Activated CD8-positive, alpha-beta memory T cell treated with anti-CD3 and anti-CD28 coated beads, Interleukin-2, amount 10 ng/mL, durations not matched to agents 7 days and 5 days (primary cell): Measurements from ENCODE around the gene FREM2. TPM values are rescaled to one million over a fixed set of nuclear protein-coding genes. Genes with fewer than 3 reads are reported as not detected.

Experiments used
- ATAC-seq: fragments of 150-1000 bp; cut with Tn5 transposase; one replicate; pipeline ENCODE4 v1.10.0; 2021; ENCODE audit warnings: moderate library complexity
- CTCF ChIA-PET: fragments of 350-600 bp; sonication (Branson Sonifier 250); formaldehyde crosslinking; loops from one replicate; lab custom pipeline; 2021; ENCODE audit warnings: antibody characterized with exemption; lab: Charles Lee
- DNase-seq: peaks from one replicate; pipeline ENCODE4 v3.0.0-alpha.2; 2020
- H3K27ac Mint-ChIP-seq: one replicate; pipeline ENCODE4 v1.8.0; 2021; ENCODE audit warnings: mild to moderate bottlenecking, mixed read lengths
- H3K27me3 Mint-ChIP-seq: one replicate; pipeline ENCODE4 v1.8.0; 2021; ENCODE audit warnings: mixed read lengths
- H3K36me3 Mint-ChIP-seq: one replicate; pipeline ENCODE4 v1.8.0; 2021; ENCODE audit warnings: mild to moderate bottlenecking, mixed read lengths
- H3K4me1 Mint-ChIP-seq: one replicate; pipeline ENCODE4 v1.8.0; 2021; ENCODE audit warnings: mixed read lengths
- H3K4me3 Mint-ChIP-seq: one replicate; pipeline ENCODE4 v1.8.0; 2021; ENCODE audit warnings: mild to moderate bottlenecking, moderate library complexity, mixed read lengths
- H3K9me3 Mint-ChIP-seq: one replicate; pipeline ENCODE4 v1.8.0; 2022; ENCODE audit warnings: low read depth, mixed read lengths
- total RNA-seq, 2 experiments: library from RNA; stranded (reverse); gene quantifications; one replicate each; pipeline ENCODE4 v1.2.3, GENCODE V29; 2021

FREM2 gene
- under 1 TPM in 1 of 2 experiments, not detected in 1; 0.23 TPM for total RNA-seq

- Mint-ChIP-seq H3K27ac (no peak within 1 kb of the TSS), H3K27me3 (peaks cover 35% of the 10 kb centered on the region), H3K4me3 (no peak within 1 kb of the TSS), H3K4me1 (no peaks in the 10 kb centered on the region), H3K36me3 (no peaks in the 10 kb centered on the region), H3K9me3 (no peaks in the 10 kb centered on the region)
- ATAC-seq (no peak), DNase-seq (no peak)
- CTCF ChIA-PET: interaction anchor here (1.1 kb wide), 1 partner anchor 186 kb away, joined by 5 read pairs; no protein-coding TSS in a partner anchor
These were observed at the start of gene FREM2 for GRCh38 chr13:38686577-38687245. Gene FREM2, plus strand, starts transcription at chr13:38687077. Its CDS starts 268 bp downstream, at chr13:38687345.

DNA sequence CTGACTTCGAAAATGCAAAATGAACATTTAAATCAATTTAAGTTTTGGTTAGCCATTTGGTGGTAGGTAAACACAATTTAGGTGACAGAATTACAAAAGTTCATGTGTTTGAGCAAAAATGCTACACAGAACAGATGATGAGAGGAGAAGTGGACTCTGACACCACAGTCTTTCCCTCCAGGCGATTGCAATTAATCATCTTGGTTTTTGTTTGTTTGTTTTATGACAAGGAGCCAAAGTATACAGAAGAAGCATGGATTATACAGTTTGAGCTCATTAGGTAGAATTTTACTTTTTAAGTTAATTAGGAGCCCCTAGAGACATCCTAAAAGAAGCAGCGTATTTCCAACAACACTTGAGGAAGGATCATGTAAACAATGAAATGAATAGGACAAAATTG is 49.3 kb upstream of the FREM2 start:
- no peaks in the 10 kb centered on the region for H3K36me3 Mint-ChIP-seq
- no peaks in the 10 kb centered on the region for H3K27me3 Mint-ChIP-seq
- no peak for DNase-seq
- no peak overlapping the region for H3K4me3 Mint-ChIP-seq
- CTCF ChIA-PET: no interaction called here
- H3K4me1 Mint-ChIP-seq: no peaks in the 10 kb centered on the region
- ATAC-seq: no peak
- no peak overlapping the region for H3K27ac Mint-ChIP-seq
- H3K9me3 Mint-ChIP-seq: no peaks in the 10 kb centered on the region

- H3K9me3 Mint-ChIP-seq: no peaks in the 10 kb centered on the region
- ATAC-seq (no peak), DNase-seq (no peak)
- H3K27me3 Mint-ChIP-seq: no peaks in the 10 kb centered on the region
- H3K4me1 Mint-ChIP-seq: no peaks in the 10 kb centered on the region
- no peak overlapping the region for H3K4me3 Mint-ChIP-seq
- CTCF ChIA-PET: no interaction called here
- H3K36me3 Mint-ChIP-seq: no peaks in the 10 kb centered on the region
- H3K27ac Mint-ChIP-seq: no peak overlapping the region
These were observed 45.5 kb upstream of the FREM2 start for GRCh38 chr13:38641164-38641948.

- H3K27me3 Mint-ChIP-seq: peaks cover 4% of the 10 kb centered on the region
- ATAC-seq: no peak
These were observed 39.6 kb upstream of the FREM2 start for GRCh38 chr13:38647312-38647711.

DNA sequence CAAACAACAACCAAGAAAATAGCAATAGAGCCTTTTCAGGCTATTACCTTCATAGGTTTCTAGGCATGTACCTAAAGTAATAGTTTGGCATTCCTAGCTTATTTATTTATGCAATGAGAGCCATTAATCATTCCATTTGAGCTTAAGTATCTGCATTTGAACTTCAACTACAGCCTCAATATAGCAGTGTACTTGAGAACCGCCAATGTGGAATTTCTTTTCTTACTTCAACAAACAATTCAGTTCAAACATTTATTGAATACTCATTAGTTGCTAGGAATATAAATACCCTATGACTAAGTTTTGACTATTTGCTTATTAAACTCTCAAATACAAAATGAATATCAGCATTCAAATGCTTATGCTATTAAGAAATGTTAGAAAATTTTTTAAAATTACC is 38.0 kb upstream of the FREM2 start:
- ATAC-seq: no peak
- peaks cover 4% of the 10 kb centered on the region for H3K27me3 Mint-ChIP-seq
- no peak for DNase-seq
- no peaks in the 10 kb centered on the region for H3K9me3 Mint-ChIP-seq
- H3K27ac Mint-ChIP-seq: no peak overlapping the region
- CTCF ChIA-PET: no interaction called here
- no peak overlapping the region for H3K4me3 Mint-ChIP-seq
- no peaks in the 10 kb centered on the region for H3K4me1 Mint-ChIP-seq
- H3K36me3 Mint-ChIP-seq: no peaks in the 10 kb centered on the region

More at GRCh38 chr13:38647312-38647711, 39.6 kb upstream of the FREM2 start:
- Mint-ChIP-seq H3K36me3 (no peaks in the 10 kb centered on the region), H3K27ac (no peak overlapping the region), H3K4me1 (no peaks in the 10 kb centered on the region), H3K9me3 (no peaks in the 10 kb centered on the region), H3K4me3 (no peak overlapping the region)
- no peak for DNase-seq
- CTCF ChIA-PET: no interaction called here

- Mint-ChIP-seq H3K4me3 (no peak overlapping the region), H3K36me3 (no peaks in the 10 kb centered on the region), H3K27ac (no peak overlapping the region), H3K9me3 (no peaks in the 10 kb centered on the region), H3K27me3 (peaks cover 2% of the 10 kb centered on the region), H3K4me1 (no peaks in the 10 kb centered on the region)
- CTCF ChIA-PET: no interaction called here
- DNase-seq: no peak
- no peak for ATAC-seq
These were observed 30.2 kb upstream of the FREM2 start for GRCh38 chr13:38656699-38657098.

- Mint-ChIP-seq H3K9me3 (no peaks in the 10 kb centered on the region), H3K4me3 (no peak overlapping the region)
- CTCF ChIA-PET: no interaction called here
These were observed 29.7 kb upstream of the FREM2 start for GRCh38 chr13:38657191-38657590.

DNA sequence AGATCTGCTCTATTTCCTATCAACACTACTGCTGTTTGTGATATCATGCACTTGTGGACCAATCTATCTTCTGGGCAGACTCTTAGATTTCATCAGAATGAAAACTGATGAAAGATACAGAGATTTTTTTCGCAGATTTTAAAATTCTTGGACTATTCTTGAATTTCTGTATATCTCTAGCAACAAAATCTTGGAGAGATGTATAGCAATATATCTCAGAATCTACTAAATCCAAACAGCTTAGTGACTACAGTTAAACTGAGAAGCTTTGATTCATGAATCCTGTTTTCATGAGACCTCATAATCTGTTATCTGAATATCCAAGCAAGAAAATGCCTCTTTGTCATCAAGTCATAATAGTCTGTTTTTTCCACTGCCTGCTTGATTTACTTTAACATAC is 28.0 kb upstream of the FREM2 start:
- CTCF ChIA-PET: no interaction called here
- no peaks in the 10 kb centered on the region for H3K9me3 Mint-ChIP-seq
- DNase-seq (no peak), ATAC-seq (no peak)
- H3K4me1 Mint-ChIP-seq: no peaks in the 10 kb centered on the region
- H3K27ac Mint-ChIP-seq: no peak overlapping the region
- no peak overlapping the region for H3K4me3 Mint-ChIP-seq
- no peaks in the 10 kb centered on the region for H3K27me3 Mint-ChIP-seq
- H3K36me3 Mint-ChIP-seq: no peaks in the 10 kb centered on the region

More at GRCh38 chr13:38657191-38657590, 29.7 kb upstream of the FREM2 start:
- ATAC-seq (no peak), DNase-seq (no peak)
- H3K27ac Mint-ChIP-seq: no peak overlapping the region
- H3K27me3 Mint-ChIP-seq: no peaks in the 10 kb centered on the region
- no peaks in the 10 kb centered on the region for H3K4me1 Mint-ChIP-seq
- H3K36me3 Mint-ChIP-seq: no peaks in the 10 kb centered on the region

DNA sequence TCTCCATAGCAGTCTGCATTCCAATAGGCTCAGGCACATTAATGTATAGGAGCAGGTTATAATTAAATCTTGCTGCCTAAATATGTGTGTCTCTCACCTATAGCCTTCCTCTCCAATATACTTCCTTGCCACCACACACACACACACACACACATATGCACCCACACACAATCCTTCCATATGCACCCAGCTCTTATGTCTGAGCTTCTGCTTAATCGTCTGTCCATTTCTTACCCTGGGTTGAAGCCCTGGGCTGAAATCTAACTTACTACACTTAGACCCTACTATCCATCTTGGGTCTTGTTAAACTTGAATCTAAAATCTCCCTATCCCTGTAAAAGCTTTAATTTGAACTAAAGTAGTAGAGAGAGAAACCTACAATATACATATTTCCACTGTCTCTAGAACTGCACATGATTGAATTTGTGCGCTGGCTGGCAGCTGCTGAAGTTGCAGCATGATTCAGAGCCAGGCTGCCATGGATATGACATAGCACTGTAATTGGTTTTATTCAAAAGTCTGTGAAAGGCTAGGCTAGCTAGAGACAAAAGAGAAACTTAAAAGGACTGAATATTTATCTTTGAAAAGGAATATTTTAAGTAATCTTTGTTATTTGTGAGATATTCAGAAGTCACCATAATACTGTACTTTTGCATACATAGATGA is 25.7 kb upstream of the FREM2 start:
- no peaks in the 10 kb centered on the region for H3K27me3 Mint-ChIP-seq
- H3K36me3 Mint-ChIP-seq: no peaks in the 10 kb centered on the region
- H3K27ac Mint-ChIP-seq: no peak overlapping the region
- CTCF ChIA-PET: no interaction called here
- no peaks in the 10 kb centered on the region for H3K9me3 Mint-ChIP-seq
- ATAC-seq: no peak
- H3K4me1 Mint-ChIP-seq: no peaks in the 10 kb centered on the region
- H3K4me3 Mint-ChIP-seq: no peak overlapping the region
- no peak for DNase-seq

GRCh38 chr13:38662362-38662761 is 24.5 kb upstream of the FREM2 start:
- ATAC-seq: no peak
- no peaks in the 10 kb centered on the region for H3K36me3 Mint-ChIP-seq
- no peak overlapping the region for H3K4me3 Mint-ChIP-seq
- no peak for DNase-seq
- no peaks in the 10 kb centered on the region for H3K9me3 Mint-ChIP-seq
- H3K4me1 Mint-ChIP-seq: no peaks in the 10 kb centered on the region
- H3K27me3 Mint-ChIP-seq: no peaks in the 10 kb centered on the region
- no peak overlapping the region for H3K27ac Mint-ChIP-seq
- CTCF ChIA-PET: no interaction called here

- DNase-seq: no peak
- Mint-ChIP-seq H3K9me3 (no peaks in the 10 kb centered on the region), H3K36me3 (no peaks in the 10 kb centered on the region), H3K27ac (no peak overlapping the region), H3K4me1 (no peaks in the 10 kb centered on the region), H3K27me3 (no peaks in the 10 kb centered on the region), H3K4me3 (no peak overlapping the region)
- ATAC-seq: no peak
- CTCF ChIA-PET: no interaction called here
These were observed 22.0 kb upstream of the FREM2 start for GRCh38 chr13:38664906-38665305.

- Mint-ChIP-seq H3K4me3 (no peak overlapping the region), H3K27me3 (no peaks in the 10 kb centered on the region), H3K36me3 (no peaks in the 10 kb centered on the region), H3K27ac (no peak overlapping the region), H3K4me1 (no peaks in the 10 kb centered on the region), H3K9me3 (no peaks in the 10 kb centered on the region)
- no peak for DNase-seq
- no peak for ATAC-seq
- CTCF ChIA-PET: no interaction called here
These were observed 19.3 kb upstream of the FREM2 start for GRCh38 chr13:38667526-38668109.

DNA sequence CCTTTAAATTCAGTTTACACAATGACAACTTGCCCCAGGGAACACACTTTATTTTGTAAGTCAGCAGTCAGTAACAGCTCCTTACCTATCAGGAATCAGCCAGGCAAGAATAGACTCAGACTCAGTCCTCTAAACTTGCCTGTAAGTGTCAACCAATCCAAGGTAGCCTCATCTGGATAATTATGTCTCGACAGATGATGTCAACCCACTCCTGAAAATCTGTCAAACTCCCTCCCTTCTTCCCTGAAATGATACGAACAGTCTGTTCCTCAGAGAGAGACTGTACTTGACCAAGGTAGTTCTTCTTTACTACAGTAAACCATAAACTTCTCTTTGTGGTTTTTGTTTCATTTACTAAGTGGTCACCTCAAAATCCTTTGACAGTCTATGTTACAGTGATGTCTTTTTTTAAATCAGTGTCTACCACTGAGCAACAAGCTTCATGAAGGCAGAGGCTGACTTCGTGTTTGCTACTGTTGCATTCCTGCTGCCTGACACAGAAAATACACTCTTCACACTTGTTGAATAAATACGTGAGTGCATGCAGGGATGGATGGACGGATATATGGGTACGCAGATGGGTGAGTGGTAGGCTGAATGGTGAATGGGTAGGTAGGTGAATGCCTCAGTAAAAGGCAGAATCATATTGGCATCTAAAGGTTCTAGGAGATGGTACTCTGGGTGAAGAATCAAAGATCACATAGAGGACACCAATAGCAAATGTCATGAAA is 17.5 kb upstream of the FREM2 start:
- no peak overlapping the region for H3K4me3 Mint-ChIP-seq
- H3K36me3 Mint-ChIP-seq: no peaks in the 10 kb centered on the region
- CTCF ChIA-PET: no interaction called here
- ATAC-seq: no peak
- H3K9me3 Mint-ChIP-seq: no peaks in the 10 kb centered on the region
- H3K27ac Mint-ChIP-seq: no peak overlapping the region
- DNase-seq: no peak
- H3K4me1 Mint-ChIP-seq: no peaks in the 10 kb centered on the region
- no peaks in the 10 kb centered on the region for H3K27me3 Mint-ChIP-seq
